Keratinocyte (primary cell): Measurements from ENCODE around the gene DSC2. TPM values are rescaled to one million over a fixed set of nuclear protein-coding genes. Genes with fewer than 3 reads are reported as not detected.

Experiments
- DNase-seq: peaks from one replicate; pipeline ENCODE4 v3.0.0-alpha.2; 2011; ENCODE audit warnings: low read depth, missing footprints, low spot score
- FAIRE-seq: peaks from 2 replicates; lab custom pipeline; 2011; peaks lifted over from hg19 to GRCh38; lab: Jason Lieb, UNC
- H2AFZ ChIP-seq: 2 replicates; pipeline ENCODE4 v1.6.0; 2012; ENCODE audit warnings: low read length, control low read depth, inconsistent platforms; ENCODE audit not compliant: control insufficient read depth
- H3K27ac ChIP-seq: 2 replicates; pipeline ENCODE4 v1.5.1; 2011; ENCODE audit warnings: low read length; ENCODE audit not compliant: control insufficient read depth, insufficient read depth
- H3K27me3 ChIP-seq: 3 replicates; pipeline ENCODE4 v1.6.0; 2011; ENCODE audit warnings: low read length; ENCODE audit not compliant: control insufficient read depth, insufficient read depth; ENCODE audit errors: extremely low read depth
- H3K36me3 ChIP-seq, 2 experiments: 2 replicates in 1 of 2; 3 replicates in 1 of 2; pipeline ENCODE4 v1.5.1; 2011; ENCODE audit warnings: low read length in 2 of 2, mild to moderate bottlenecking in 1 of 2; ENCODE audit not compliant: control insufficient read depth in 2 of 2, insufficient read depth in 2 of 2; ENCODE audit errors: extremely low read depth in 1 of 2
- H3K4me1 ChIP-seq: 3 replicates; pipeline ENCODE4 v1.5.1; 2011; ENCODE audit warnings: low read length; ENCODE audit not compliant: control insufficient read depth, insufficient read depth; ENCODE audit errors: extremely low read depth
- H3K4me2 ChIP-seq: 3 replicates; pipeline ENCODE4 v1.6.0; 2011; ENCODE audit warnings: low read depth, low read length; ENCODE audit not compliant: control insufficient read depth, insufficient read depth; ENCODE audit errors: extremely low read depth
- H3K4me3 ChIP-seq, 3 experiments: fragments of 200-600 bp in 1 of 3; sonication (generic) in 1 of 3; 2 replicates in 2 of 3; 3 replicates in 1 of 3; pipeline ENCODE4 v1.5.1; 2011 to 2016; ENCODE audit warnings: low read length in 3 of 3, mild to moderate bottlenecking in 3 of 3, control low read depth in 2 of 3, inconsistent platforms in 1 of 3, low read depth in 1 of 3, mixed read lengths in 1 of 3, mixed run types in 1 of 3, moderate library complexity in 1 of 3; ENCODE audit not compliant: control insufficient read depth in 2 of 3, insufficient read depth in 2 of 3; ENCODE audit errors: extremely low read depth in 1 of 3
- H3K79me2 ChIP-seq: 2 replicates; pipeline ENCODE4 v1.6.0; 2012; ENCODE audit warnings: low read length; ENCODE audit not compliant: control insufficient read depth, insufficient read depth
- H3K9ac ChIP-seq: 3 replicates; pipeline ENCODE4 v1.6.0; 2011; ENCODE audit warnings: low read length; ENCODE audit not compliant: control insufficient read depth, insufficient read depth; ENCODE audit errors: extremely low read depth
- H3K9me1 ChIP-seq: 3 replicates; pipeline ENCODE4 v1.6.0; 2011; ENCODE audit warnings: low read length; ENCODE audit not compliant: control insufficient read depth, insufficient read depth; ENCODE audit errors: extremely low read depth
- H3K9me3 ChIP-seq: 2 replicates; pipeline ENCODE4 v1.5.1; 2012; ENCODE audit warnings: low read depth, low read length; ENCODE audit not compliant: control insufficient read depth
- H4K20me1 ChIP-seq: 3 replicates; pipeline ENCODE4 v1.6.0; 2011; ENCODE audit warnings: low read length; ENCODE audit not compliant: control insufficient read depth, insufficient read depth; ENCODE audit errors: extremely low read depth
- CTCF ChIP-seq, 3 experiments: IDR thresholded peaks in 1 of 3; conservative IDR thresholded peaks in 1 of 3; optimal IDR thresholded peaks in 1 of 3; 2 replicates in 2 of 3; 3 replicates in 1 of 3; pipeline versions ENCODE3 to v1.5.1; 2011; ENCODE audit warnings: low read length in 3 of 3, mild to moderate bottlenecking in 3 of 3, moderate library complexity in 2 of 3, control low read depth in 1 of 3, inconsistent platforms in 1 of 3; ENCODE audit not compliant: insufficient read depth in 2 of 3; ENCODE audit errors: extremely low read depth in 1 of 3
- EZH2 ChIP-seq: IDR thresholded peaks from one replicate; pipeline ENCODE4 v1.6.1; 2012; ENCODE audit warnings: inconsistent platforms, mild to moderate bottlenecking, low read length, moderate library complexity
- dilution Hi-C: fragments of 300-500 bp; cut with MboI; formaldehyde crosslinking; loops from one replicate; pipeline ENCODE4 v1.7.0; 2020; ENCODE audit warnings: low sequenced_read_pairs; ENCODE audit not compliant: extremely low pct_ligation_motif_present
- polyA plus RNA-seq, 5 experiments: library from polyadenylated mRNA; depleted of rRNA in 3 of 5; stranded (reverse) in 3 of 5; stranded (forward) in 1 of 5; unstranded in 1 of 5; fragments of >200 nt; gene quantifications; 1 replicate in 1 of 5; 2 replicates in 3 of 5; 3 replicates in 1 of 5; pipeline versions ENCODE4 v1.2.1 to v1.2.3, GENCODE V29; 2011 to 2012; ENCODE audit warnings: missing spikeins in 2 of 5, low read depth in 1 of 5, low replicate concordance in 1 of 5

Gene DSC2
- polyA plus RNA-seq, 1 donor (not counting 4 experiments of a cell fraction or from before 2014, with no cell fraction given), result 37.1 TPM

GRCh38 chr18:31143025-31143424 is 40.8 kb upstream of the DSC2 start:
- dilution Hi-C loops, result no loop called here
- DNase-seq (no peak), FAIRE-seq (no peak)
- no peak overlapping the region for H3K27ac ChIP-seq
- H3K9me3 ChIP-seq, result no peaks in the 10 kb centered on the region
- H3K4me3 ChIP-seq, result no peak overlapping the region
- H3K36me3 ChIP-seq, result no peaks in the 10 kb centered on the region
- H3K9ac ChIP-seq, result no peak overlapping the region
- H4K20me1 ChIP-seq, result no peaks in the 10 kb centered on the region
- H3K79me2 ChIP-seq, result no peaks in the 10 kb centered on the region
- H3K4me2 ChIP-seq, result no peak overlapping the region
- no peak overlapping the region for H2AFZ ChIP-seq
- H3K9me1 ChIP-seq, result no peaks in the 10 kb centered on the region
- no peak for TF ChIP-seq CTCF (optimal IDR thresholded peaks at IDR 0.05 in 1 of 3, IDR thresholded peaks at IDR 0.05 in 1 of 3, conservative IDR thresholded peaks at IDR 0.05 in 1 of 3; ENCODE audit: extremely low read depth in 1 of 3, insufficient read depth in 2 of 3, low read length in 3 of 3)
- no peak for TF ChIP-seq EZH2
- no peaks in the 10 kb centered on the region for H3K4me1 ChIP-seq
- H3K27me3 ChIP-seq, result no peaks in the 10 kb centered on the region

- FAIRE-seq (no peak), DNase-seq (no peak)
- H3K9me3 ChIP-seq, result no peaks in the 10 kb centered on the region
- H4K20me1 ChIP-seq, result no peaks in the 10 kb centered on the region
- dilution Hi-C loops, result no loop called here
- H3K9ac ChIP-seq, result no peak overlapping the region
- no peak for TF ChIP-seq EZH2
- no peak for TF ChIP-seq CTCF (optimal IDR thresholded peaks at IDR 0.05 in 1 of 3, IDR thresholded peaks at IDR 0.05 in 1 of 3, conservative IDR thresholded peaks at IDR 0.05 in 1 of 3; ENCODE audit: extremely low read depth in 1 of 3, insufficient read depth in 2 of 3, low read length in 3 of 3)
- no peaks in the 10 kb centered on the region for H3K27me3 ChIP-seq
- no peak overlapping the region for H3K27ac ChIP-seq
- H3K79me2 ChIP-seq, result no peaks in the 10 kb centered on the region
- no peak overlapping the region for H2AFZ ChIP-seq
- no peak overlapping the region for H3K4me3 ChIP-seq
- H3K4me2 ChIP-seq, result no peak overlapping the region
- no peaks in the 10 kb centered on the region for H3K4me1 ChIP-seq
- no peaks in the 10 kb centered on the region for H3K9me1 ChIP-seq
- no peaks in the 10 kb centered on the region for H3K36me3 ChIP-seq
Measured at GRCh38 chr18:31138709-31139108, 36.5 kb upstream of the DSC2 start.
